SK-N-SH treated with all-trans-retinoic acid at 6 μM for 48 hours (cell line): ENCODE measurements around the gene FGGY.

ENCODE experiments used
- ATAC-seq: fragments of 200-7000 bp; cut with Tn5 transposase; 3 replicates; pipeline ENCODE4 v1.9.1; 2020; ENCODE audit warnings: mild to moderate bottlenecking, moderate library complexity
- ARNTL ChIP-seq: fragments of 450-650 bp; formaldehyde crosslinking; IDR thresholded peaks from 2 replicates; pipeline ENCODE4 v1.5.0; 2020; ENCODE audit warnings: low read depth, mild to moderate bottlenecking, moderate library complexity, borderline replicate concordance
- BACH2 ChIP-seq: fragments of 250-450 bp; sonication (Bioruptor Pico); IDR thresholded peaks from 2 replicates; pipeline ENCODE4 v1.9.0; 2021; ENCODE audit warnings: mild to moderate bottlenecking, borderline replicate concordance
- CSDC2 ChIP-seq: fragments of 250-450 bp; sonication (Bioruptor Pico); IDR thresholded peaks from 2 replicates; pipeline ENCODE4 v1.5.0; 2020; ENCODE audit warnings: mild to moderate bottlenecking, moderate library complexity
- GLIS3 ChIP-seq: fragments of 250-450 bp; sonication (Bioruptor Pico); IDR thresholded peaks from 2 replicates; pipeline ENCODE4 v1.5.0; 2020; ENCODE audit warnings: mild to moderate bottlenecking, moderate library complexity
- OSR1 ChIP-seq: fragments of 250-450 bp; sonication (Bioruptor Pico); IDR thresholded peaks from 2 replicates; pipeline ENCODE4 v1.8.0; 2022; ENCODE audit warnings: moderate library complexity, mild to moderate bottlenecking, inconsistent platforms
- PPARA ChIP-seq: fragments of 250-450 bp; sonication (Bioruptor Pico); IDR thresholded peaks from 2 replicates; pipeline ENCODE4 v1.5.0; 2020; ENCODE audit warnings: mild to moderate bottlenecking, borderline replicate concordance
- RARB ChIP-seq: fragments of 250-450 bp; sonication (Bioruptor Pico); IDR thresholded peaks from 2 replicates; pipeline ENCODE4 v1.8.0; 2021; ENCODE audit warnings: mild to moderate bottlenecking, moderate library complexity
- SNAI2 ChIP-seq: fragments of 250-450 bp; sonication (Bioruptor Pico); IDR thresholded peaks from 2 replicates; pipeline ENCODE4 v1.5.0; 2020; ENCODE audit warnings: mild to moderate bottlenecking, moderate library complexity
- TCF4 ChIP-seq: fragments of 250-450 bp; sonication (Bioruptor Pico); IDR thresholded peaks from 2 replicates; pipeline ENCODE4 v1.8.0; 2021; ENCODE audit warnings: mild to moderate bottlenecking, moderate library complexity, borderline replicate concordance
- TOX ChIP-seq: fragments of 250-450 bp; sonication (Bioruptor Pico); IDR thresholded peaks from 2 replicates; pipeline ENCODE4 v1.8.0; 2021; ENCODE audit warnings: mild to moderate bottlenecking, moderate library complexity, borderline replicate concordance
- ZC3H10 ChIP-seq: fragments of 250-450 bp; sonication (Bioruptor Pico); IDR thresholded peaks from 2 replicates; pipeline ENCODE4 v1.5.1; 2021; ENCODE audit warnings: mild to moderate bottlenecking, moderate library complexity
- ZFP3 ChIP-seq: fragments of 250-450 bp; sonication (Bioruptor Pico); IDR thresholded peaks from 2 replicates; pipeline ENCODE4 v1.5.0; 2020; ENCODE audit warnings: mild to moderate bottlenecking, moderate library complexity
- ZFP30 ChIP-seq: fragments of 450-650 bp; formaldehyde crosslinking; IDR thresholded peaks from 2 replicates; pipeline ENCODE4 v1.5.0; 2022; ENCODE audit warnings: mild to moderate bottlenecking, moderate library complexity
- ZNF565 ChIP-seq: fragments of 450-650 bp; formaldehyde crosslinking; conservative IDR thresholded peaks from 2 replicates; pipeline ENCODE4 v1.5.0; 2020; ENCODE audit warnings: low read depth, mild to moderate bottlenecking, moderate library complexity
- ZNF70 ChIP-seq: fragments of 450-650 bp; formaldehyde crosslinking; IDR thresholded peaks from 2 replicates; pipeline ENCODE4 v1.5.0; 2020; ENCODE audit warnings: mild to moderate bottlenecking, moderate library complexity
- ZNF8 ChIP-seq: fragments of 450-650 bp; formaldehyde crosslinking; IDR thresholded peaks from 2 replicates; pipeline ENCODE4 v1.5.0; 2020; ENCODE audit warnings: mild to moderate bottlenecking, moderate library complexity
- TF ChIP-seq, protein P1 (sequence below): fragments of 250-450 bp; sonication (Bioruptor Pico); IDR thresholded peaks from 2 replicates; pipeline ENCODE4 v1.5.1; 2021; ENCODE audit warnings: mild to moderate bottlenecking, moderate library complexity
- TF ChIP-seq, protein P2 (sequence below): fragments of 250-450 bp; sonication (Bioruptor Pico); IDR thresholded peaks from 2 replicates; pipeline ENCODE4 v1.8.0; 2020; ENCODE audit warnings: mild to moderate bottlenecking, moderate library complexity, borderline replicate concordance
- TF ChIP-seq, protein P3 (sequence below): fragments of 250-450 bp; sonication (Bioruptor Pico); IDR thresholded peaks from 2 replicates; pipeline ENCODE4 v1.5.0; 2020; ENCODE audit warnings: mild to moderate bottlenecking, moderate library complexity

Gene FGGY

DNA sequence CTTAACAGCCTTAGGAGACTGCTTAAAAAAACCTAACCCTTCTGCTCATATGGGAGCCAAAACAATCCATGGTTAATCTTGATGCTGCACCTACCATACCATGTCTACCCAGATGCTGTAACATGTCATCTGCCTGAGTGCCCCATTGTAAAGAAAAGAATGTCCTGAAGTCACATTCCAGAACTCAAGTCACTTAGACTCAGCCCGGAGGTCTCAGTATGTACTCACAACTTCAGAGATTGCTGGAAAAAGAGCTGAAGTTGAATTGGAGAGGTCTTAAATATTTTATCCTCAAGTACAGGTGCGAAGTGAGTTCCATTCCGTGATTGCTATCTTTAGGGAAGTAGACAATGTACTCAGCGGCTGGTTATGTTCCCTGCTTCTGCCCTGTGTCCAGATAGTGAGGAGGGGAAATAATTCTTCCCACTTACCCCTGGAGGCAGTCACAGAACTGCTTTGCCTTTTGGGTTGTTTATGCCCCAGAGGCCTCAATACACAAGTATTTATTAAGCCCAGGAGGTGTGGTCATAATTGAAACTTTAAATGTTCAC is 460.4 kb downstream of the FGGY start:
- no peak for TF ChIP-seq TCF4 (CRISPR knock-in tag)
- TF ChIP-seq RARB (CRISPR knock-in tag): no peak
- TF ChIP-seq ZFP30: no peak
- no peak for TF ChIP-seq ZNF565 (CRISPR knock-in tag)
- TF ChIP-seq, protein P1, sequence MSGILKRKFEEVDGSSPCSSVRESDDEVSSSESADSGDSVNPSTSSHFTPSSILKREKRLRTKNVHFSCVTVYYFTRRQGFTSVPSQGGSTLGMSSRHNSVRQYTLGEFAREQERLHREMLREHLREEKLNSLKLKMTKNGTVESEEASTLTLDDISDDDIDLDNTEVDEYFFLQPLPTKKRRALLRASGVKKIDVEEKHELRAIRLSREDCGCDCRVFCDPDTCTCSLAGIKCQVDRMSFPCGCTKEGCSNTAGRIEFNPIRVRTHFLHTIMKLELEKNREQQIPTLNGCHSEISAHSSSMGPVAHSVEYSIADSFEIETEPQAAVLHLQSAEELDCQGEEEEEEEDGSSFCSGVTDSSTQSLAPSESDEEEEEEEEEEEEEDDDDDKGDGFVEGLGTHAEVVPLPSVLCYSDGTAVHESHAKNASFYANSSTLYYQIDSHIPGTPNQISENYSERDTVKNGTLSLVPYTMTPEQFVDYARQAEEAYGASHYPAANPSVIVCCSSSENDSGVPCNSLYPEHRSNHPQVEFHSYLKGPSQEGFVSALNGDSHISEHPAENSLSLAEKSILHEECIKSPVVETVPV (CRISPR knock-in tag): no peak
- TF ChIP-seq GLIS3 (CRISPR knock-in tag): no peak
- TF ChIP-seq, all 23 proteins: peak for 0

DNA sequence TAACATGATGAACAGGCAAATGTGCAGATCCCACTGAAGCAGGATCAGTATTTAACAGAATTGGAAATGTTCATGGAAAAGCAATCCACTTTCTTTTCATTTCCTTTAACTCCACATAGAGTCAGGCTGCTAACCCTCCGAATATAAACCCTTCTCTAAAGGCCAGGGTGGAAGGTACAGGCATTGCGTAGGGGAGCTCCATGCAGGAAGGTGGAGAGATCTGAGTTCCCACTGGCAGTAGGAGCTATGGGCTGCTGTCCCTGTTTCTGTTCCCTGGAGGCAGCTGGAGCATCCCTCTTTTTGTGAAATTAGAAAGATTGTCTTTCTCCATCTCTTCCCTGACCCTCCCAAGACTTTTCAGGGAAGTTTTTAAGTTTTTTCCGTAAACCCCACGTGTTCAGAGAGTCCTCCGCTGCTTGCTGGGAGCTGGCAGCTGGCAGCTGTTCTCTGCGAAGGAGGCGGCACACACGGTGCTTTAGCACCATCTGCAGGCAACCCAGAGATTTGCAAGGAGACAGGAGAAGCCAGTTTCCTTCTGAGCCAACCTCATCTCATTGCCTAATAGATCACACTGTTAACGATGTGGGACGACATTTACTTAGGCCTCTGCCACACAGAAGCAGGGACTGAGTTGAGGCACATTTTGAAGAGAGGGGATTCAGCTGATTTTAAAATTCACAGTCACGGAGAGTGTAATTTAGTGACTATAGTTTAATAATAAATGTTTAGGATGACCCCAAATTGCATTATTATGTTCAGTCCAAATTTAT is 462.4 kb downstream of the FGGY start:
- TF ChIP-seq BACH2 (CRISPR knock-in tag): no peak
- no peak for TF ChIP-seq TOX (CRISPR knock-in tag)
- no peak for TF ChIP-seq ZFP3 (CRISPR knock-in tag)
- no peak for TF ChIP-seq CSDC2
- no peak for TF ChIP-seq ARNTL (CRISPR knock-in tag)
- TF ChIP-seq, protein P2, sequence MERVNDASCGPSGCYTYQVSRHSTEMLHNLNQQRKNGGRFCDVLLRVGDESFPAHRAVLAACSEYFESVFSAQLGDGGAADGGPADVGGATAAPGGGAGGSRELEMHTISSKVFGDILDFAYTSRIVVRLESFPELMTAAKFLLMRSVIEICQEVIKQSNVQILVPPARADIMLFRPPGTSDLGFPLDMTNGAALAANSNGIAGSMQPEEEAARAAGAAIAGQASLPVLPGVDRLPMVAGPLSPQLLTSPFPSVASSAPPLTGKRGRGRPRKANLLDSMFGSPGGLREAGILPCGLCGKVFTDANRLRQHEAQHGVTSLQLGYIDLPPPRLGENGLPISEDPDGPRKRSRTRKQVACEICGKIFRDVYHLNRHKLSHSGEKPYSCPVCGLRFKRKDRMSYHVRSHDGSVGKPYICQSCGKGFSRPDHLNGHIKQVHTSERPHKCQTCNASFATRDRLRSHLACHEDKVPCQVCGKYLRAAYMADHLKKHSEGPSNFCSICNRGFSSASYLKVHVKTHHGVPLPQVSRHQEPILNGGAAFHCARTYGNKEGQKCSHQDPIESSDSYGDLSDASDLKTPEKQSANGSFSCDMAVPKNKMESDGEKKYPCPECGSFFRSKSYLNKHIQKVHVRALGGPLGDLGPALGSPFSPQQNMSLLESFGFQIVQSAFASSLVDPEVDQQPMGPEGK: no peak
- TF ChIP-seq, all 23 proteins: peak for 0
- ATAC-seq: peak; percentile 93

More for the DNA sequence above, 460.4 kb downstream of the FGGY start:
- ATAC-seq: no peak

DNA sequence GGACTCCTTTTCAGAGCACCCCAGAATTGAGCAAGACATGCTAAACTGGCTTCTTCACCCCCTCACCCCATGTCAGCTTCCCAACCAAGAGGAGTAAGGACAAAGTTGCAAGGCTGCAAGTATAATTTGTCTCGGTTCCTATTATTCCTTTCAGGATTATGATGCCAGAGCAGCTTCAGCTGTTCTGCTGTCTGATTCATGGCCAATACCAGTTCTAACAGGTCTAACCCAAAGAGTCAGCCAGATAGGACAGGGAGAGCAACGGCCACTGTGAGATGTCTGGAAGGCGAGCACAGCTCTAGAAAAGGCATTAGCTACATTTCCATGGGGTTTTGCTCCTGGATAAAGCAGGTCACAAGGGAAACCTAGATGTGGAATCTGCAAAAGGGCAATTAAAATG is 464.5 kb downstream of the FGGY start:
- no peak for ATAC-seq
- TF ChIP-seq ZFP3 (CRISPR knock-in tag): no peak
- TF ChIP-seq RARB (CRISPR knock-in tag): no peak
- no peak for TF ChIP-seq ARNTL (CRISPR knock-in tag)
- no peak for TF ChIP-seq SNAI2 (CRISPR knock-in tag)
- TF ChIP-seq BACH2 (CRISPR knock-in tag): no peak
- TF ChIP-seq ZFP30: no peak
- TF ChIP-seq PPARA (CRISPR knock-in tag): no peak
- no peak for TF ChIP-seq ZNF8 (CRISPR knock-in tag)
- TF ChIP-seq, protein P2: no peak
- TF ChIP-seq TOX (CRISPR knock-in tag): no peak
- TF ChIP-seq TCF4 (CRISPR knock-in tag): no peak
- TF ChIP-seq, protein P1 (CRISPR knock-in tag): no peak
- TF ChIP-seq OSR1 (CRISPR knock-in tag): no peak
- no peak for TF ChIP-seq ZC3H10 (CRISPR knock-in tag)
- no peak for TF ChIP-seq ZNF70 (CRISPR knock-in tag)
- TF ChIP-seq, protein P3, sequence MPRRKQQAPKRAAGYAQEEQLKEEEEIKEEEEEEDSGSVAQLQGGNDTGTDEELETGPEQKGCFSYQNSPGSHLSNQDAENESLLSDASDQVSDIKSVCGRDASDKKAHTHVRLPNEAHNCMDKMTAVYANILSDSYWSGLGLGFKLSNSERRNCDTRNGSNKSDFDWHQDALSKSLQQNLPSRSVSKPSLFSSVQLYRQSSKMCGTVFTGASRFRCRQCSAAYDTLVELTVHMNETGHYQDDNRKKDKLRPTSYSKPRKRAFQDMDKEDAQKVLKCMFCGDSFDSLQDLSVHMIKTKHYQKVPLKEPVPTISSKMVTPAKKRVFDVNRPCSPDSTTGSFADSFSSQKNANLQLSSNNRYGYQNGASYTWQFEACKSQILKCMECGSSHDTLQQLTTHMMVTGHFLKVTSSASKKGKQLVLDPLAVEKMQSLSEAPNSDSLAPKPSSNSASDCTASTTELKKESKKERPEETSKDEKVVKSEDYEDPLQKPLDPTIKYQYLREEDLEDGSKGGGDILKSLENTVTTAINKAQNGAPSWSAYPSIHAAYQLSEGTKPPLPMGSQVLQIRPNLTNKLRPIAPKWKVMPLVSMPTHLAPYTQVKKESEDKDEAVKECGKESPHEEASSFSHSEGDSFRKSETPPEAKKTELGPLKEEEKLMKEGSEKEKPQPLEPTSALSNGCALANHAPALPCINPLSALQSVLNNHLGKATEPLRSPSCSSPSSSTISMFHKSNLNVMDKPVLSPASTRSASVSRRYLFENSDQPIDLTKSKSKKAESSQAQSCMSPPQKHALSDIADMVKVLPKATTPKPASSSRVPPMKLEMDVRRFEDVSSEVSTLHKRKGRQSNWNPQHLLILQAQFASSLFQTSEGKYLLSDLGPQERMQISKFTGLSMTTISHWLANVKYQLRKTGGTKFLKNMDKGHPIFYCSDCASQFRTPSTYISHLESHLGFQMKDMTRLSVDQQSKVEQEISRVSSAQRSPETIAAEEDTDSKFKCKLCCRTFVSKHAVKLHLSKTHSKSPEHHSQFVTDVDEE (CRISPR knock-in tag): no peak
- no peak for TF ChIP-seq ZNF565 (CRISPR knock-in tag)
- no peak for TF ChIP-seq CSDC2
